Stimulated activated CD8-positive, alpha-beta memory T cell treated with anti-CD3 and anti-CD28 coated beads, Interleukin-15, amount 100 ng/mL, for 1 hour (primary cell): ENCODE results near the gene PDE8A.

Experiments
- DNase-seq: peaks from one replicate; pipeline ENCODE4 v3.0.0-alpha.2; 2020; ENCODE audit warnings: low read depth

Gene PDE8A

GRCh38 chr15:85035980-85036379, 54.3 kb downstream of the PDE8A start:
- no peak for DNase-seq

DNA sequence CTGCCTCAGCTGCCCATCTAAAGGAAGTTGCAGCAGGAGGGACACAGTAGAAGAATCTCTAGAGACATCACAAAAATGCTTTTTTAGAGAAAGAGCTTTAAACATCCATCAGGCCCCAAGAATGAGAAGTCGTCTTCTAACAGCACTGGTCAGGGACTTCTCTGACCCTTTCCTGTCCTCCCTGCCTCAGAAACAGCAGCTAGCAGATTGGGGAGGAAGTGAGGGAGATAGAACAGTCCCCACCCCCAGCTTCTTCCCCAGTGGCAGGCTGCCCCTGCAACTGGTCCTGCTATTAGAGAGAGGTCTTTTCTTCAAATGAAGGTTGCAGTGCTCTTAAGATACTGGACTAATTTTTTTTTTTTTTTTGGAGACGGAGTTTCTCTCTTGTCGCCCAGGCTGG, 55.1 kb downstream of the PDE8A start:
- DNase-seq, result no peak

DNA sequence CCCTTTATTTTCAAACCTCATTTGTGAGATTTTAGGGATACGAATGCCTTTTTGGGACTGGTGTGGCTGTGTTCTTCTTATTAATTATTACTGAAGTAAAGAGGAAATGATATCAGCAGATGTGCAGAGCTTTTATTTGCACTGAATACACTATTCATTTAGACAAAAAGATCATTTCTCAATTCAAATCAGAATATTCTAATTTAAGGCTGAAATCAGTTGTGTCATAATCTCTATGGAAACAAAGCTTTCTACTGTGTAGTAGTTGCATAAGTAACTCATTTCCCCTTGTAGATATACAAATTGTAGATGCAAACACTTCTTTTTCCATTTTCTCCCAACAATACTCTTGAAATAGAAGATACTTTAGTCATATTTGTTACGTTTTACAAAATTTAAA, 56.0 kb downstream of the PDE8A start:
- DNase-seq, result no peak

- no peak for DNase-seq
These were observed 59.6 kb downstream of the PDE8A start for GRCh38 chr15:85041230-85041629.

DNA sequence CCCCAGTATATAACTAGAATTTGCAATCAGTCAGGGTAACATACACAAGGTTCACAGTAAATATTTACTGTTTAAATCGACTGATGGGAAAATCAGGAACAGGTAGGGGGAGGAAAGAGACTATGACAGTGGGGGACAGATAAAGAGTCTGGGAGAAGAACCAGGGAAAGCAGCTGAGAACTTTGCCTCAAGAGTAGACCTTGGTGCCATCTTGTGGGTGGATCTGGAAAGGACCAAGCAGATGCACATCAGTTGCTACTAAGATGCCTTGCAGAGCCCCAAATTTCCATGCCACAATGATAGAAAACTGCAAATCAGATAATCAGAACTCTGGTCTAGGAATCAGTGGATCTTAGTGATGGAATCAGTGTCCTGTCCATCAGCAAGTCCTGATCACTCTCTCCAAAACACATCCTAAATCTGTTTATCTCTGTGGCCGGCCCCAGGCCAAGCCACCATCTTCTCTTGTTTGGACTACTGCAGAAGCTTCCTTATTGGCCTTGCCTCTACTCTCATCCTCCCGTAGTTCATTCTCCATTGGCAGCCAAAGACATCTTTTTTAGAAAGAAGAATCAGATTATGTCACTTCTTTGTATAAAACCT, 62.7 kb downstream of the PDE8A start:
- peak; percentile 30 for DNase-seq

- DNase-seq, result no peak
These were observed 63.2 kb downstream of the PDE8A start for GRCh38 chr15:85044894-85045293.

GRCh38 chr15:85045615-85046014, 64.0 kb downstream of the PDE8A start:
- no peak for DNase-seq

GRCh38 chr15:85047271-85047948, 65.8 kb downstream of the PDE8A start:
- DNase-seq, result no peak

DNA sequence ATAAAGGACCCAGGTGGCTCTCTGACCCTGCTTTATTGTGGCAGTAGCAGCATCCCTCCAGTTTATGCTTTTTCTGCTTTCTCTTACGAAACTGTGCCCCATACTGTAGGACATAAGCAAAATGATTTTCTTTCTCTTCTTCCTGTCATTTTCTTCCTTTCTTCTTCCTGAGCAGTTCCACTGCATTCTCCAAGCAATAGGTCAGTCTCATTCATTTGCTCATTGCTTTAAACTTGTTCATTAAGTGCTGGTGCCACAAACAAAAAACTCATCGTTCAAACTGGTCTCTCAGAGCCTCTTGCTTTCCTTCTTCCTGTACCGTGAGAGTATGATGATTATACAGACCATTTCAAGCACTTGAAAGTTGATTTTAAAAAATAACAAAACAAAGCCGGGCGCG, 66.8 kb downstream of the PDE8A start:
- no peak for DNase-seq

GRCh38 chr15:85049805-85050204, 68.1 kb downstream of the PDE8A start:
- no peak for DNase-seq

- no peak for DNase-seq
These were observed 78.1 kb downstream of the PDE8A start for GRCh38 chr15:85059734-85060133.

DNA sequence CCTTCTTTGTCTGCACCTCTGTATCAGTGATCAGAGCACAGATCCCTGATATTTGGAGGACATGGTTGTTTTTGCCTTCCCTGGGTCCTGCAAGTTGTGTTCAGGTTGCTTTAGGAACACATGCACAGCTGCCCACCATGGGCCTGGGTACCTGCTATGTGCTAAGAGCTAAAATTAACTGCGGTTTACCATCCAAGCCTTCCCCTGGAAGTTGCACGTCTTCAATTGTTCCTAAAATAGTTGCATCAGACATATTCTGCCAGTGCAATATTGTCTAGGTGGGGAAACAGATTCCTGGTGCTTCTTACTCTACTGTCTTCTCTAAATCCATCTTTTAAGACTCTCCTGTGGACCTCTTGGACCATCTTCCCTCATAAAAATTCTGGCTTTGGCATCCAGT, 80.9 kb downstream of the PDE8A start:
- no peak for DNase-seq

- no peak for DNase-seq
These were observed 81.4 kb downstream of the PDE8A start for GRCh38 chr15:85063088-85063487.

DNA sequence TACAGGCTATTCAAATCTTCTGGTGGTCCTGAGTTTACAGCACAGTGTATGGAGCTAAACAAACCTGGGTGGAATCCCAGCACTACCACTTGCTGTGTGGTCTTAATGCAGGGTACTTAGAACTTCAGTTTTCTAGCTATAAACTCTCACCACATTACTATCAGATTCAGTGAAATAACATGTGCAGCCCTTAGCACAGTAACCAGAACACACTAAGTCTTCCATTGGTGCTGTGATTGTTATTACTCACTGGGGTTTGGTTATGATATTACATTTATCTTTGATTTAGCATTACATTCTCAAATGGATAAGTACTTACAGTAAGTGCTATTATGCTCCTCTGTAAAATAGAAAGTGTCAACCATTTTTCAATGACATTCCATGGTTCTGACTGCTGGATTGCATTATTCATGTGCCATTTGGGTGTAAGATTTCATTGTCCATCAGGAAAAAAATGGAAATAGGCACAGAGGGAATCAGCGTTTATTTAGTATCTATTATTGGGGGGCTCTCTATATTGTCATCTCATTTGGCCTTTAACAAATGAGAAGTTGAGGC, 81.9 kb downstream of the PDE8A start:
- DNase-seq, result no peak

DNA sequence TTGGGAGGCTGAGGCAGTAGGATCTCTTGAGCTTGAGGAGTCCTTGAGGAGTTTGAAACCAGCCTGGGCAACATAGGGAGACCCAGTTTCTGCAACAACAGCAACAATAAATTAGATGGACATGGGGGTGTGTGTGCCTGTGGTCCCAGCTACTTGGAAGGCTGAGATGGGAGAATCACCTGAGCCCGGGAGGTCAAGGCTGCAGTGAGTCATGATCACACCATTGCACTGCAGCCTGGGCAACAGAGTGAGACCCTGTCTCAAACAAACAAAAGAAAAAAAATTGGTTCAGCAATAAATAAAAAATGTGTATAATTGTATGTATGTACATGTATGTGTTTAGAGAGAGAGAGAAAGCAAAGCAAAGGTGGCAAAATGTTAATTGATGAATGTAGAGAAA, 83.1 kb downstream of the PDE8A start:
- no peak for DNase-seq

DNA sequence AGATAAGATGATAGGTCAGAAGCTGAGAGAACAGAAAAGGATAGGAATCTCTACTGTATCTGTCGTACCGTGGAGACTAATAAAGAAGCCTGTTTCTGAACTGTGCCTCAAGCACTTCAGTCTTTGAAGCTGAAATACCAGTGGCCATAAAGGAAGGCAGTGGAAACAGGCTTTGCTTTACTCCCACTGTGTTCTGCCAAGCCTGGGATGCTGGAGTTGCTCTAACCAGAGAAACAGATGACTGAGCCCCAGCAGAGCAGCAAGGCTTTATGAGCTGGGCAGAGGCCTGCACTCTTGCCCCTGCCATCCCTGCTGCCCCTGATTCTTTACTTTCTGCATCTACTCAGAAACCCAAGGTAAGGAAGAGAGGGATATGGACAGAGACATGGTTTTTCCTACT, 89.4 kb downstream of the PDE8A start:
- no peak for DNase-seq

DNA sequence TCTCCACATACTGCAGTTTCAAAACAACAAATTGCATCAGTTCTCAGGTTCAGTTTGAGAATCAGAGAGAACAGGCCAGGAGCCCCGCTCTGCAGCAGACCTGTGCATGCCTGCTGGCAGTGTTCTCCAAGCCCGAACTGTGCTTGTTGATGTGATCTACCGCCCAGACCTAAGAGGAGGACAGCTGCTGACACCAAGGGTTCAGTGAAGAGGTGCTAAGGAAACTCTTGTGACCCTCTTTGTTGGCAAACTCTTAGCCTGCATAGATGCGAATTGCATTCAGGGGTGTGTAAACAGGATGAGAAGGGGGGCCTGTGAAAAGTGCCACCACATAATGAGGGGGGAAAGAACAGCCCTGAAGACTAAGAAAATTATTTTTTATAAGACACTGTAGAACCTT, 89.8 kb downstream of the PDE8A start:
- no peak for DNase-seq

DNA sequence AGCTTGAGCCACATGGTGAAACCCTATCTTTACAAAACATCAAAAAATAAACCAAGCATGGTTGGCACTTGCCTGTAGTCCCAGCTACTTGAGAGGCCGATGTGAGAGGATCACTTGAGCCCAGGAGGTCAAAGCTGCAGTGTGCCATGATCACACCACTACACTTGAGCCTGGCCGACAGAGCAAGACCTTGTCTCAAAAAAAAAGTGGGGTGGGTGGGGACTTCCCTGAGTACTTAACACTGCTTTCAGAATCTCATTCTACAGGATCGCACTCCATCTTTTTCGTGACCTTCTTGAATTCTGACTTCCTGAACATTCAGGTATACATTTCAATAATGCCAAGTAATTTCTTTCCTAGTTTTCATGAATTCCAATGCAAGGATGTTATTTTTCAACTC, 91.3 kb downstream of the PDE8A start:
- no peak for DNase-seq

DNA sequence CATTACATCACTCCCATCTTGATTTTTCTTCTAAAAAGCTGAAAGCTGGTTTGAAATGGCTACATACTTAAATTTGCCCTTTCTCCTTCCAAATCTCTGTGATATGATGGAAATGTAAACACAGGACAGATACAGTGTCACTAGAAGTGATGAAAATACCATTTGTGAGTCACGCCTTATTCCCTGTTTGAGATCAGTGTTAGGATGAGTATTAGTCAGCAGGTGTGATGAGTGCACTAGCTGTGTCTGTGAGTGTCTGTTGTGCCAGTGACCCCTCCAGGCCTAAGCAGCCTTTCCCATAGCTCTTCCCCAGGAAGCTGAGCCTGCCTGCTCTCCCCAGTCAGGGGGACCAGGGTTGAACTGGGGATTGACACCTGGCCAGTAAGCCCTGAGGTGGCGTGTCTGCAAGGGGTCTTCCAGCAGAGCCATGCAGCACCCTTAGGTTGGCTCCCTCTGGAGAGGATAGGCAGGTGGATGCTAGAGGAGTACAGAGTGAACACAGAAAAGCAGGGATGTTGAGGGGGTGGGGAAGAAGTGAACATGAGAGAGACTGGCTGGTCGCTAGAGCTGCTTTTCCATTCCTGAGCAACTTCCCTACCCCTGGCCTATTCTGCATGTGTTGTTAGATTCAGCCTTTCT, 92.0 kb downstream of the PDE8A start:
- no peak for DNase-seq

GRCh38 chr15:85086855-85087254, 105.2 kb downstream of the PDE8A start:
- DNase-seq, result no peak

DNA sequence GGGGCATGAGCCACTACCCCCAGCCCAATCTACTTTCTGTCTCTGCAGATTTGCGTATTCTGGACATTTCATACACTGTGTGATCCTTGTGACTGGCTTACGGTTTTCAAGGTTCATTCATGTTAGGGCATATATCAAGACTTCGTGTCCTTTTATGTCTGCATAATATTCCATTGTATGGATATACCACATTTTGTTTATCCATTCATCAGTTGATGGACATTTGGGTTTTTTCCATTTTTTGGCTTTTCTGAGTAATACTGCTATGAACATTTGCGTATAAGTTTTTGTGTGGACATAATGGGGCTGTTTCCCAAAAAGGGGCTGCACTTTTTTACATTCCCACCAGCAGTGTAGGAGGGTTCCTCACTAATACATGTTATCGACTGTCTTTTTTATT, 106.6 kb downstream of the PDE8A start:
- DNase-seq, result no peak

GRCh38 chr15:85089929-85090597, 108.4 kb downstream of the PDE8A start:
- no peak for DNase-seq

DNA sequence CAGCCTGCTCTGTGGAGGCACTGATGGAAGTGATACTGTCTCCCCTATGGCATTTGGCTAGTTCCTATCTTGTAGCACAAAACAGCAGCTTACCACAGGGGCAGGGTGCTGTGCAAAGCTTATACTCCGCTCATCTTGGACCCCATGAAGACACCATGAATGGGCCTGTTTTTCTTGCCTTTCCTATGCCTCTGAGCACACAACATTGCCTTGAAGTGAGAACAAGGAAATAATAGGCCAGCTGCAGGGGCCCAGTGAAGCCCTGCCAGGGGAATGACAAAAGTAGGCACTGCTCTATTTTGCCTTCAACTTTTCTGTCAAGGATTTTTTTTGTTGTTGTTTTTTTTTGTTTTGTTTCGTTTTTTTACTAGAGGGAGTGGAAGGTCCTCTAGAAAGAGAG, 110.3 kb downstream of the PDE8A start:
- no peak for DNase-seq
